A549 treated with CORT108297 at 1 μM for 4 hours (cell line): Measurements from ENCODE around the gene EFEMP1. TPM values are rescaled to one million over a fixed set of nuclear protein-coding genes. Genes with fewer than 3 reads are reported as not detected.

Experiments used
- total RNA-seq: library from RNA; stranded (reverse); fragments of 200-300 nt; extraction: Qiagen RNA extraction; gene quantifications from 5 replicates; pipeline ENCODE4 v1.2.3, GENCODE V29; 2022

Gene EFEMP1
- 28.8 to 60.6 TPM (median 43.3 TPM) in 5 replicates for total RNA-seq

GRCh38 chr2:55923091-55923981, at the start of gene EFEMP1:
Gene EFEMP1, minus strand, starts transcription at chr2:55923782. Its CDS starts 1,342 bp downstream, at chr2:55922440.

Other genes with a start within 250 kb of the EFEMP1 start
- gene PNPT1, start 229.9 kb downstream of the EFEMP1 start, total RNA-seq: 30.0 to 48.1 TPM (median 34.1 TPM) in 5 replicates